Coronary artery (tissue), 2 donors: ENCODE results near the gene LARGE1.

ENCODE experiments used
- DNase-seq: peaks from one replicate; pipeline ENCODE4 v3.0.0-alpha.2; 2017; ENCODE audit warnings: low spot score
- H3K27ac ChIP-seq, 2 donors: fragments of 200-600 bp; sonication (generic); one replicate each; pipeline ENCODE4 v1.5.1; 2016 to 2019
- H3K4me3 ChIP-seq: fragments of 200-600 bp; sonication (generic); 2 replicates; pipeline ENCODE4 v1.5.1; 2016; ENCODE audit warnings: mild to moderate bottlenecking, moderate library complexity
- CTCF ChIP-seq: fragments of 200-600 bp; sonication (generic); IDR thresholded peaks from one replicate; pipeline ENCODE4 v1.5.1; 2019; ENCODE audit warnings: antibody characterized with exemption

LARGE1 gene

DNA sequence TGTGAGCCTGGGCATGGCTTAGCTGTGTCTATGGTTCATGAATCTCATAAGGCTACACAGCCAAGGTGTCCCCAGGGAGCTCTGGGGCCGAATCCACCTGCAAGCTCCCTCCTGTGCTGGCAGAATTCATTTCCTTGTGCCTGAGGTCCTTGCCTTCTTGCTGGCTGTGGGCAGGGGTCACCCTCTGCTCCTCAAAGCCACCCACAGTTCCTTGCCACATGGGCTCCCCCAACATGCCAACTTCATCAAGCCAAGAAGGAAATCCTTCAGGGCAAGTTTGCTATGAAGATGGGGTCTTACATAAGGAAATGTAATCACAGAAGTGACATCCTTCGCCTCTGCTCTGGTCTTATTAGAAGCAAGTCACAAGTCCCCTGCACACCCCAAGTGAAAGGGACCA, 24.8 kb downstream of the LARGE1 start:
- TF ChIP-seq CTCF: no peak
- H3K27ac ChIP-seq: no peak overlapping the region
- DNase-seq: no peak
- H3K4me3 ChIP-seq: no peak overlapping the region

DNA sequence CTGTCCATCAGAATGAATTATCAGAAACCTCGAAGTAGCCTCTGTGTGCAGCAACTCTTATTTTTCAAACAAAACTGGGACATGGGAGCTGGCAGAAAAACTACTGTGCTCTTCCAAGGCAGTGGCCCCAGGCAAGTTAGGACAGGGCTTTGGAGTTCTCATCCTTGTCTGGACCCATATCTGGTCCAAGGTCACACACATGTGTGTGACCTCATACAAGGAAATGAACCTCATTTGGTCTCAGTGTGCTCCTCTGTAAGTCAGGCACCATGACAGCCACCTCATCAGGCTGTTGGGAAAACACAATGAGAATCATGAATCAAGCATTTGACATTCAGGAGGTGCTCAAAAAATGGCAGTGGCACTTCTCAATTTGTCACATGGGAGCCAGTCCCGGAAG, 25.8 kb downstream of the LARGE1 start:
- no peak for TF ChIP-seq CTCF
- no peak for DNase-seq
- Histone ChIP-seq H3K27ac (no peak overlapping the region), H3K4me3 (no peak overlapping the region)

DNA sequence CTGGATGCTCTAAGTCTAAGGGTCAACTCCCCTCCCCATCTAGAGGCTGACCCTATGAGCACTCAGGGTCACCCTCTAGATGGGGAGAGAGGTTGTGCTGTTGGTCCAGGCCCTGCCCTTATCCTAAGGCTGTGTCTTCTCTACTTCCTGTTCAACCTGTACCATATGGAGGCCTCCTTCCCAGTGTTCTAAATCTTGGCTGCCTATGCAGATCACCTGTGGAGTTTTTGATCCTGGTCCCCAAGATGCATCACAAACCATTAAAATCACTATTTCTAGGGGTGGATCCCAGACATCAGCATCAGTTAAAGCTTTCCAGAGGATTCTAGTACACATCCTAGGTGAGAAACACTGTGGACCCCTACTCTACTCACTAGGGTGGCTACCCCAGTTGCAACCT, 26.2 kb downstream of the LARGE1 start:
- Histone ChIP-seq H3K4me3 (no peak overlapping the region), H3K27ac (no peak overlapping the region)
- no peak for TF ChIP-seq CTCF
- no peak for DNase-seq

DNA sequence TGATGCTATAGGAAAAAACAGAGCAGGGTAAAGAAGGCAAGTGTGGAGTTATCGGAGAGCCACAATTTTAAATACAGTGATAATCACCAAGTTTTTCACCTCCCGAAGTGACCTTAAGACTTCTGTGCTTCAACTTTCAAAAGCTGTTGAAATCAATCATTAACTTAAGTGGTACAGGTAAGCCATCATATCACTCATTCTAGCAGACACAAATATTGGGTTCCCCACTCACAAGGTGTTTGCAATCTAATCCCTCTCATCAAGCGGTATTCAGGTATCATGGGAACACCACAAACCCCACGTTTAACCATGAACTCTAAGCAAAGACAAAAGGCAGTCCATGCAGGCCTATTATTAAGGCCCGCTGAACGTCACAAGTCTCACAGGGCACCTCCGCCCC, 26.8 kb downstream of the LARGE1 start:
- DNase-seq: no peak
- Histone ChIP-seq H3K27ac (no peak overlapping the region), H3K4me3 (no peak overlapping the region)
- no peak for TF ChIP-seq CTCF

DNA sequence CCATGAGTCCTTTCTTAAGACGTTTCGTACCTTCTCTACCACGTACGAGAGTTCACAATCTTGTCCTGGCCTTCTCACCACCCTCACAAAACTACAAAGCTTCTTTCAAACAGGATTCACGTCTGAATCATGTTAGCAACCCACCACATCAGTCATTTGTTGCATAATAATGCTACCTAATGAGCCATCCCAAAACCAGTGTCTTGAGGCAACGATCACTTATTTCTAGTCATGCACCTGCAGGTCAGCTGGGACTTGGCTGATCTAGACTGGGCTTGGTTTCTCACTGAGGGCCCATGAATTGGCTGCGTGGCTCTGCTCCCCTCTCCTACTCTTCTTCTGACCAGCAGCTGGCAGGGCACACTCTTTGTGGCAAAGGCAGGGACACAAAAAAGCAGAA, 28.3 kb downstream of the LARGE1 start:
- H3K27ac ChIP-seq: no peak overlapping the region
- DNase-seq: no peak
- H3K4me3 ChIP-seq: no peak overlapping the region
- no peak for TF ChIP-seq CTCF

- Histone ChIP-seq H3K4me3 (no peak overlapping the region), H3K27ac (no peak overlapping the region)
- no peak for DNase-seq
- TF ChIP-seq CTCF: no peak
These were observed 28.8 kb downstream of the LARGE1 start for GRCh38 chr22:33891455-33891854.

GRCh38 chr22:33889748-33890147, 30.5 kb downstream of the LARGE1 start:
- no peak for DNase-seq
- no peak overlapping the region for H3K27ac ChIP-seq
- H3K4me3 ChIP-seq: no peak overlapping the region
- no peak for TF ChIP-seq CTCF
